Esophagus squamous epithelium (tissue), 5 donors: ENCODE data around the gene DBX2. TPM values are rescaled to one million over a fixed set of nuclear protein-coding genes. Genes with fewer than 3 reads are reported as not detected.
A peak's percentile ranks its signal among the peaks of the same experiment; 100 is the strongest.

Experiments used
- DNase-seq: peaks from one replicate; lab custom pipeline; 2025; lab: John Stamatoyannopoulos, UW
- H3K27ac ChIP-seq, 4 donors: fragments of 200-600 bp; sonication (generic); one replicate each; pipeline ENCODE4 v1.5.1; 2016 to 2019; ENCODE audit warnings: mild to moderate bottlenecking in 1 of 4
- H3K27me3 ChIP-seq, 4 donors: fragments of 200-600 bp; sonication (generic); 1 replicate in 3 of 4; 2 replicates in 1 of 4; pipeline versions ENCODE4 v1.5.1 to v1.6.0; 2017 to 2021; ENCODE audit warnings: antibody characterized with exemption in 1 of 4
- H3K36me3 ChIP-seq, 3 donors: fragments of 200-600 bp; sonication (generic); one replicate each; pipeline ENCODE4 v1.5.1; 2016 to 2019
- H3K4me1 ChIP-seq, 3 donors: fragments of 200-600 bp; sonication (generic); one replicate each; pipeline ENCODE4 v1.5.1; 2017 to 2019
- H3K4me3 ChIP-seq, 4 donors: fragments of 200-600 bp; sonication (generic); 1 replicate in 3 of 4; 2 replicates in 1 of 4; pipeline ENCODE4 v1.5.1; 2016 to 2019; ENCODE audit warnings: mild to moderate bottlenecking in 2 of 4, moderate library complexity in 1 of 4
- H3K9me3 ChIP-seq, 3 donors: fragments of 200-600 bp; sonication (generic); one replicate each; pipeline ENCODE4 v1.5.1; 2016 to 2019
- POLR2A ChIP-seq, 4 donors: fragments of 450-650 bp; IDR thresholded peaks; one replicate each; pipeline ENCODE4 v1.6.1; 2017; ENCODE audit warnings: antibody characterized with exemption in 4 of 4, mild to moderate bottlenecking in 4 of 4, moderate library complexity in 3 of 4
- WGBS, 2 donors: methylation state at CpG; one replicate each; pipeline ENCODE4 v1.1.5; 2018; 5-methylcytosine and 5-hydroxymethylcytosine counted together
- intact Hi-C: fragments of 100-400 bp; cut with DNase I; formaldehyde crosslinking; loops from one replicate; pipeline ENCODE4 v1.15.0; 2022
- total RNA-seq, 4 donors: library from RNA; depleted of rRNA; stranded (reverse); fragments of >200 nt; gene quantifications; one replicate each; pipeline ENCODE4 v1.1.0, GENCODE V29; 2016
- TF ChIP-seq, protein P1 (sequence below), 6 experiments: fragments of 450-650 bp in 4 of 6; fragments of 200-600 bp in 2 of 6; sonication (generic) in 2 of 6; IDR thresholded peaks; one replicate each; pipeline ENCODE4 v1.5.1; 2016 to 2019; ENCODE audit warnings: antibody characterized with exemption in 6 of 6, mild to moderate bottlenecking in 4 of 6, moderate library complexity in 4 of 6
- donor health status: DM: yes; HTN: yes; CAD: no.

The DBX2 gene
- total RNA-seq, 4 donors from 2014 or later, result not detected

DNA sequence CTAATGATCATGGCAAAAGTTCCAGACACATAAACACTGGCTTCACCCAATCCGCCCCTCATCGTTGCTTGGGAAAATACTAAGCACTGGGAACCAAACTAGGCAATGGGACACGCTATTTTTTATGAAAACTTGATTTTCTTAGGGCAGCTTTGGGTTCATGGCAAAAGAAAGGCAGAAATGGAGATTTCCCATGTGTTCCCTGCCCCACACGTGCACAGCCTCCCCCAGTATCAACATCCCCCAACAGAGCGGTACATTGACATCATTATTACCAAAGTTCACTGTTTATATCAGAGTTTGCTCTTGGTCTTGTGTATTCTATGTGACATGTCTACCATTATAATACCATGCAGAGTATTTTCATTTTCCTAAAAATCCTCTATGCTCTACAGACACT is 71.0 kb downstream of the DBX2 start:
- Histone ChIP-seq H3K27ac (no peak overlapping the region), H3K27me3 (no peaks in the 10 kb centered on the region), H3K4me3 (no peak overlapping the region), H3K9me3 (no peaks in the 10 kb centered on the region), H3K4me1 (no peaks in the 10 kb centered on the region), H3K36me3 (no peaks in the 10 kb centered on the region)
- 73 to 84% methylated on average over 5 of the region's 5 CpGs for WGBS, 2 donors
- no peak for TF ChIP-seq POLR2A (IDR thresholded peaks at IDR 0.05)
- intact Hi-C loops, result no loop called here
- no peak for DNase-seq

- no peaks in the 10 kb centered on the region for H3K4me1 ChIP-seq
- no peak overlapping the region for H3K27ac ChIP-seq
- intact Hi-C loops, result no loop called here
- no peak for DNase-seq
- no peaks in the 10 kb centered on the region for H3K9me3 ChIP-seq
- H3K4me3 ChIP-seq, result no peak overlapping the region
- TF ChIP-seq, protein P1, sequence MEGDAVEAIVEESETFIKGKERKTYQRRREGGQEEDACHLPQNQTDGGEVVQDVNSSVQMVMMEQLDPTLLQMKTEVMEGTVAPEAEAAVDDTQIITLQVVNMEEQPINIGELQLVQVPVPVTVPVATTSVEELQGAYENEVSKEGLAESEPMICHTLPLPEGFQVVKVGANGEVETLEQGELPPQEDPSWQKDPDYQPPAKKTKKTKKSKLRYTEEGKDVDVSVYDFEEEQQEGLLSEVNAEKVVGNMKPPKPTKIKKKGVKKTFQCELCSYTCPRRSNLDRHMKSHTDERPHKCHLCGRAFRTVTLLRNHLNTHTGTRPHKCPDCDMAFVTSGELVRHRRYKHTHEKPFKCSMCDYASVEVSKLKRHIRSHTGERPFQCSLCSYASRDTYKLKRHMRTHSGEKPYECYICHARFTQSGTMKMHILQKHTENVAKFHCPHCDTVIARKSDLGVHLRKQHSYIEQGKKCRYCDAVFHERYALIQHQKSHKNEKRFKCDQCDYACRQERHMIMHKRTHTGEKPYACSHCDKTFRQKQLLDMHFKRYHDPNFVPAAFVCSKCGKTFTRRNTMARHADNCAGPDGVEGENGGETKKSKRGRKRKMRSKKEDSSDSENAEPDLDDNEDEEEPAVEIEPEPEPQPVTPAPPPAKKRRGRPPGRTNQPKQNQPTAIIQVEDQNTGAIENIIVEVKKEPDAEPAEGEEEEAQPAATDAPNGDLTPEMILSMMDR (IDR thresholded peaks at IDR 0.05), result no peak
- no peak for TF ChIP-seq POLR2A (IDR thresholded peaks at IDR 0.05)
- H3K36me3 ChIP-seq, result no peaks in the 10 kb centered on the region
- no peaks in the 10 kb centered on the region for H3K27me3 ChIP-seq
Observed at GRCh38 chr12:44976246-44976645, 74.7 kb downstream of the DBX2 start.

DNA sequence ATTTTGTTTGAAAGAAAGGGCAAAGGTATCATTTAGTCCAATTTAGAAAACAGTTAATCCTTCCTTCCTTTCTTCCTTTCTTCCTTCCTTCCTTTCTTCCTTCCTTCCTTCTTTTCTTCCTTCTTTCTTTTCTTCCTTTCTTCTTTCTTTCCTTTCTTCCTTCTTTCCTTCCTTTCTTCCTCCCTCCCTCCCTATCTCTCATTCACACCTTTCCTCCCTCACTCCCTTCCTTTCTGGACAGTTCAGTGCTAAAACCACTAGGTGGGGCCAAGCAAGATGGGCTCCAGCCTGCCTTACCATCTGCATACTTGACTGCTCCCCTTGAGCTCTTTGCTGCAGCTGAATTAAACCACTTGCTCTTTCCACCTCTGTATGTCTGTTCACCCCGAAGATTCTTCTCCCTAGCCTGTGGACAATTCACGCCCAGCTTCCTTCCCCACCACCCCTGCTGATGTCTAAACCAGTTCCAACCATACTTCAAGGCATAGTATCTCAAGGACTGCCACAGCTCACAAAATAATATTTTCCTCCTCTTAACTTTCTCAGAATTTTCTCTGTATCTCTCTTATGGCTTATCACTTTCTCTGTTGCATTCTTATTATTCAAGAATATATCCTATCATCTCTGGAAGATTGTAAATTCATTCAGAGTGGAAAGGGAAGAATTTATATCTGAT is 78.0 kb downstream of the DBX2 start:
- H3K27me3 ChIP-seq, result no peaks in the 10 kb centered on the region
- no peaks in the 10 kb centered on the region for H3K36me3 ChIP-seq
- H3K4me3 ChIP-seq, result no peak overlapping the region
- DNase-seq, result no peak
- H3K9me3 ChIP-seq, result no peaks in the 10 kb centered on the region
- no peak overlapping the region for H3K27ac ChIP-seq
- no peaks in the 10 kb centered on the region for H3K4me1 ChIP-seq
- 17 to 20% methylated on average over 2 of the region's 2 CpGs for WGBS, 2 donors
- TF ChIP-seq, protein P1 (IDR thresholded peaks at IDR 0.05), result peak in 2 of 6 experiments; percentile 7 to 35
- TF ChIP-seq POLR2A (IDR thresholded peaks at IDR 0.05), result no peak
- intact Hi-C loops, result no loop called here

GRCh38 chr12:44968965-44969364 is 81.9 kb downstream of the DBX2 start:
- Histone ChIP-seq H3K4me3 (no peak overlapping the region), H3K36me3 (no peaks in the 10 kb centered on the region), H3K27ac (no peak overlapping the region), H3K4me1 (no peaks in the 10 kb centered on the region), H3K9me3 (no peaks in the 10 kb centered on the region), H3K27me3 (no peaks in the 10 kb centered on the region)
- WGBS, 2 donors, result 45 to 64% methylated on average over 1 of the region's 1 CpG
- no peak for TF ChIP-seq POLR2A (IDR thresholded peaks at IDR 0.05)
- TF ChIP-seq, protein P1 (IDR thresholded peaks at IDR 0.05), result no peak
- DNase-seq, result no peak
- intact Hi-C loops, result no loop called here

Other genes starting within 250 kb of the DBX2 start
- gene NELL2, start 174.8 kb downstream of the DBX2 start, total RNA-seq, result 10 to 100 TPM in 1 of 4 donors, 1 to 10 TPM in 1, under 1 TPM in 2; 0.23 to 11.4 (median 1.7) TPM
- 10 to 100 TPM; 13.0 to 40.8 (median 25.1) TPM for gene ANO6, start 165.0 kb upstream of the DBX2 start, total RNA-seq